SIG-M5 treated with dmso at 0.1 percent for 504 hours (cell line): ENCODE results near the gene KRT4.
"Not testable (repeated sequence)": the region's sequence is repeated elsewhere in the genome, so short reads cannot be mapped to it uniquely, and the experiment has no call there.

Experiments
- DNase-seq: peaks from one replicate; lab custom pipeline; 2025; ENCODE audit not compliant: unreplicated experiment; lab: John Stamatoyannopoulos, UW

Gene KRT4

GRCh38 chr12:52808573-52809160 lies 5.2 kb downstream of the KRT4 start:
- DNase-seq, result no peak

- DNase-seq, result no peak
Measured at GRCh38 chr12:52807544-52808470, 6.1 kb downstream of the KRT4 start.

- DNase-seq, result no peak
Measured at GRCh38 chr12:52806821-52807543, 6.9 kb downstream of the KRT4 start.

GRCh38 chr12:52806169-52806811 lies 7.6 kb downstream of the KRT4 start:
- no peak for DNase-seq

GRCh38 chr12:52805739-52806138 lies 8.2 kb downstream of the KRT4 start:
- DNase-seq, result no peak

- DNase-seq, result no peak
Measured at GRCh38 chr12:52805000-52805399, 8.9 kb downstream of the KRT4 start.

- DNase-seq, result no peak
Measured at GRCh38 chr12:52802442-52802841, 11.5 kb downstream of the KRT4 start.

- DNase-seq, result no peak
Measured at GRCh38 chr12:52801773-52802172, 12.1 kb downstream of the KRT4 start.

- DNase-seq, result no peak
Measured at GRCh38 chr12:52800259-52800917, 13.5 kb downstream of the KRT4 start.

- DNase-seq, result no peak
Measured at GRCh38 chr12:52799505-52800211, 14.3 kb downstream of the KRT4 start.

GRCh38 chr12:52798671-52799504 lies 15.0 kb downstream of the KRT4 start:
- no peak for DNase-seq

- no peak for DNase-seq
Measured at GRCh38 chr12:52798003-52798670, 15.8 kb downstream of the KRT4 start.

- no peak for DNase-seq
Measured at GRCh38 chr12:52797529-52797894, 16.4 kb downstream of the KRT4 start.

GRCh38 chr12:52796839-52797528 lies 16.9 kb downstream of the KRT4 start:
- DNase-seq, result no peak

GRCh38 chr12:52796429-52796794 lies 17.5 kb downstream of the KRT4 start:
- no peak for DNase-seq

GRCh38 chr12:52795694-52796428 lies 18.1 kb downstream of the KRT4 start, which contains the start of gene KRT3:
Gene KRT3, minus strand, starts transcription at chr12:52796117. Its CDS starts 75 bp downstream, at chr12:52796042.
- no peak for DNase-seq

GRCh38 chr12:52795332-52795674 lies 18.6 kb downstream of the KRT4 start:
- DNase-seq, result not testable (repeated sequence)
